ENCODE measurements around the gene SMAP2. TPM values are rescaled to one million over a fixed set of nuclear protein-coding genes. Genes with fewer than 3 reads are reported as not detected.
A peak's percentile ranks its signal among the peaks of the same experiment; 100 is the strongest.

Gene SMAP2
- total and polyA plus RNA-seq, 10 of the 15 experiments (the other 5 are each of a cell fraction or from before 2014, with no cell fraction given): 33.4 to 177 (median 105) TPM

GRCh38 chr1:40385437-40386358 lies 12.2 kb downstream of the SMAP2 start (continued):
- TF ChIP-seq, protein P1, sequence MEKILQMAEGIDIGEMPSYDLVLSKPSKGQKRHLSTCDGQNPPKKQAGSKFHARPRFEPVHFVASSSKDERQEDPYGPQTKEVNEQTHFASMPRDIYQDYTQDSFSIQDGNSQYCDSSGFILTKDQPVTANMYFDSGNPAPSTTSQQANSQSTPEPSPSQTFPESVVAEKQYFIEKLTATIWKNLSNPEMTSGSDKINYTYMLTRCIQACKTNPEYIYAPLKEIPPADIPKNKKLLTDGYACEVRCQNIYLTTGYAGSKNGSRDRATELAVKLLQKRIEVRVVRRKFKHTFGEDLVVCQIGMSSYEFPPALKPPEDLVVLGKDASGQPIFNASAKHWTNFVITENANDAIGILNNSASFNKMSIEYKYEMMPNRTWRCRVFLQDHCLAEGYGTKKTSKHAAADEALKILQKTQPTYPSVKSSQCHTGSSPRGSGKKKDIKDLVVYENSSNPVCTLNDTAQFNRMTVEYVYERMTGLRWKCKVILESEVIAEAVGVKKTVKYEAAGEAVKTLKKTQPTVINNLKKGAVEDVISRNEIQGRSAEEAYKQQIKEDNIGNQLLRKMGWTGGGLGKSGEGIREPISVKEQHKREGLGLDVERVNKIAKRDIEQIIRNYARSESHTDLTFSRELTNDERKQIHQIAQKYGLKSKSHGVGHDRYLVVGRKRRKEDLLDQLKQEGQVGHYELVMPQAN (conservative IDR thresholded peaks at IDR 0.05): peak; percentile 23; the same call in 1 of the 2 replicates
- TF ChIP-seq CBX5 (IDR thresholded peaks at IDR 0.05; ENCODE audit: low read depth) (peak; percentile 67; the same call in 1 of the 2 replicates), KLF5 (IDR thresholded peaks at IDR 0.05; ENCODE audit: partially characterized antibody) (peak; percentile 95), SMARCA5 (IDR thresholded peaks at IDR 0.05) (peak; percentile 92; the same call in 1 of the 2 replicates), GATAD2B (conservative IDR thresholded peaks at IDR 0.05; ENCODE audit: low read depth) (peak; percentile 56; the same call in 1 of the 2 replicates), HDAC6 (IDR thresholded peaks at IDR 0.05; ENCODE audit: unreplicated experiment) (no peak), EP300 (IDR thresholded peaks at IDR 0.05; ENCODE audit: borderline replicate concordance in 1 of 2, control insufficient read depth in 1 of 2, low read depth in 2 of 2, low read length in 2 of 2) (peak; percentile 98 to 99), IRF4 (IDR thresholded peaks at IDR 0.05; ENCODE audit: low read depth, low read length) (peak; percentile 84), IRF5 (IDR thresholded peaks at IDR 0.05; ENCODE audit: borderline replicate concordance) (no peak), POLR2AphosphoS5 (IDR thresholded peaks at IDR 0.05; ENCODE audit: low read length) (peak; percentile 79), IRF3 (IDR thresholded peaks at IDR 0.05) (no peak), SUPT20H (IDR thresholded peaks at IDR 0.05; ENCODE audit: borderline replicate concordance, control insufficient read depth, low read depth, low read length) (no peak), NR2F1 (conservative IDR thresholded peaks at IDR 0.05) (no peak; the same call in 1 of the 2 replicates), SMC3 (IDR thresholded peaks at IDR 0.05; ENCODE audit: borderline replicate concordance, low read length) (no peak), EED (IDR thresholded peaks at IDR 0.05; ENCODE audit: low read depth) (peak; percentile 75; the same call in 1 of the 2 replicates), NFYB (IDR thresholded peaks at IDR 0.05; ENCODE audit: insufficient read depth, low read depth, low read length) (no peak)
- TF ChIP-seq, protein P2, sequence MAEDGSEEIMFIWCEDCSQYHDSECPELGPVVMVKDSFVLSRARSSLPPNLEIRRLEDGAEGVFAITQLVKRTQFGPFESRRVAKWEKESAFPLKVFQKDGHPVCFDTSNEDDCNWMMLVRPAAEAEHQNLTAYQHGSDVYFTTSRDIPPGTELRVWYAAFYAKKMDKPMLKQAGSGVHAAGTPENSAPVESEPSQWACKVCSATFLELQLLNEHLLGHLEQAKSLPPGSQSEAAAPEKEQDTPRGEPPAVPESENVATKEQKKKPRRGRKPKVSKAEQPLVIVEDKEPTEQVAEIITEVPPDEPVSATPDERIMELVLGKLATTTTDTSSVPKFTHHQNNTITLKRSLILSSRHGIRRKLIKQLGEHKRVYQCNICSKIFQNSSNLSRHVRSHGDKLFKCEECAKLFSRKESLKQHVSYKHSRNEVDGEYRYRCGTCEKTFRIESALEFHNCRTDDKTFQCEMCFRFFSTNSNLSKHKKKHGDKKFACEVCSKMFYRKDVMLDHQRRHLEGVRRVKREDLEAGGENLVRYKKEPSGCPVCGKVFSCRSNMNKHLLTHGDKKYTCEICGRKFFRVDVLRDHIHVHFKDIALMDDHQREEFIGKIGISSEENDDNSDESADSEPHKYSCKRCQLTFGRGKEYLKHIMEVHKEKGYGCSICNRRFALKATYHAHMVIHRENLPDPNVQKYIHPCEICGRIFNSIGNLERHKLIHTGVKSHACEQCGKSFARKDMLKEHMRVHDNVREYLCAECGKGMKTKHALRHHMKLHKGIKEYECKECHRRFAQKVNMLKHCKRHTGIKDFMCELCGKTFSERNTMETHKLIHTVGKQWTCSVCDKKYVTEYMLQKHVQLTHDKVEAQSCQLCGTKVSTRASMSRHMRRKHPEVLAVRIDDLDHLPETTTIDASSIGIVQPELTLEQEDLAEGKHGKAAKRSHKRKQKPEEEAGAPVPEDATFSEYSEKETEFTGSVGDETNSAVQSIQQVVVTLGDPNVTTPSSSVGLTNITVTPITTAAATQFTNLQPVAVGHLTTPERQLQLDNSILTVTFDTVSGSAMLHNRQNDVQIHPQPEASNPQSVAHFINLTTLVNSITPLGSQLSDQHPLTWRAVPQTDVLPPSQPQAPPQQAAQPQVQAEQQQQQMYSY (CRISPR knock-in tag; IDR thresholded peaks at IDR 0.05): no peak

Data from GM12878 (cell line).